H1 (cell line): ENCODE data around the gene ADCY7. TPM values are rescaled to one million over a fixed set of nuclear protein-coding genes. Genes with fewer than 3 reads are reported as not detected.
A peak's percentile ranks its signal among the peaks of the same experiment; 100 is the strongest.

ENCODE experiments used
- CTCF ChIA-PET: fragments of 300-600 bp; sonication (Branson Sonifier 250); formaldehyde crosslinking; loops from one replicate; lab custom pipeline; 2021; ENCODE audit not compliant: partially characterized antibody; lab: Charles Lee
- POLR2A ChIA-PET: fragments of 300-600 bp; sonication (Branson Sonifier 250); formaldehyde crosslinking; loops from one replicate; lab custom pipeline; 2021; ENCODE audit warnings: inconsistent platforms; ENCODE audit not compliant: partially characterized antibody; lab: Charles Lee
- DNase-seq, 2 experiments: peaks; one replicate each; pipeline versions ENCODE4 v3.0.0 to v3.0.0-alpha.2; 2010 to 2022; ENCODE audit warnings: low spot score in 2 of 2, low read depth in 1 of 2, mixed read lengths in 1 of 2
- FAIRE-seq: peaks from 2 replicates; lab custom pipeline; 2011; peaks lifted over from hg19 to GRCh38; lab: Jason Lieb, UNC
- H2AFZ ChIP-seq: 2 replicates; pipeline ENCODE4 v1.8.1; 2012; ENCODE audit warnings: low read length, inconsistent platforms
- H2AK5ac ChIP-seq: 2 replicates; pipeline ENCODE4 v1.6.1; 2013; ENCODE audit warnings: low read depth, low read length
- H2BK120ac ChIP-seq: replicated peaks from 2 replicates; pipeline ENCODE3; 2013; ENCODE audit warnings: low read depth, low read length, inconsistent platforms
- H2BK12ac ChIP-seq: 2 replicates; pipeline ENCODE4 v1.6.1; 2013; ENCODE audit warnings: low read depth, low read length
- H2BK15ac ChIP-seq: 2 replicates; pipeline ENCODE4 v1.6.1; 2013; ENCODE audit warnings: low read length
- H2BK20ac ChIP-seq: 2 replicates; pipeline ENCODE4 v1.6.1; 2013; ENCODE audit warnings: low read length
- H2BK5ac ChIP-seq: 2 replicates; pipeline ENCODE4 v1.6.1; 2013; ENCODE audit warnings: low read depth, low read length
- H3K14ac ChIP-seq: 2 replicates; pipeline ENCODE4 v1.6.1; 2013; ENCODE audit warnings: inconsistent platforms; ENCODE audit not compliant: insufficient read length
- H3K18ac ChIP-seq: 2 replicates; pipeline ENCODE4 v1.6.1; 2013; ENCODE audit warnings: low read length; ENCODE audit errors: extremely low read depth
- H3K23ac ChIP-seq: 2 replicates; pipeline ENCODE4 v1.6.1; 2013; ENCODE audit warnings: inconsistent platforms; ENCODE audit not compliant: insufficient read length
- H3K23me2 ChIP-seq: 2 replicates; pipeline ENCODE4 v1.6.1; 2013; ENCODE audit warnings: low read depth, low read length
- H3K27ac ChIP-seq: 2 replicates; pipeline ENCODE4 v1.6.1; 2011; ENCODE audit warnings: low read depth, low read length, inconsistent platforms
- H3K27me3 ChIP-seq, 4 experiments: replicated peaks in 1 of 4; 1 replicate in 1 of 4; 2 replicates in 3 of 4; pipeline versions ENCODE4 v1.6.1 to v1.8.1; 2011 to 2013; ENCODE audit warnings: low read length in 3 of 4, mild to moderate bottlenecking in 3 of 4, inconsistent platforms in 2 of 4, mixed read lengths in 2 of 4, moderate library complexity in 1 of 4; ENCODE audit not compliant: control insufficient read depth in 3 of 4, insufficient read depth in 3 of 4; ENCODE audit errors: extremely low read depth in 1 of 4
- H3K36me3 ChIP-seq, 4 experiments: 2 replicates each; pipeline versions ENCODE4 v1.6.1 to v1.8.1; 2011 to 2013; ENCODE audit warnings: mild to moderate bottlenecking in 4 of 4, low read length in 3 of 4, moderate library complexity in 2 of 4, control low read depth in 1 of 4, inconsistent platforms in 1 of 4; ENCODE audit not compliant: insufficient read depth in 4 of 4, control insufficient read depth in 2 of 4
- H3K4ac ChIP-seq: replicated peaks from 2 replicates; pipeline ENCODE3; 2013; ENCODE audit warnings: low read length, low read depth, mixed read lengths, inconsistent platforms; ENCODE audit not compliant: insufficient read length
- H3K4me1 ChIP-seq, 4 experiments: replicated peaks in 1 of 4; 1 replicate in 1 of 4; 2 replicates in 3 of 4; pipeline versions ENCODE4 v1.6.1 to v1.8.1; 2011 to 2013; ENCODE audit warnings: low read length in 3 of 4, inconsistent platforms in 2 of 4, mixed read lengths in 1 of 4; ENCODE audit not compliant: insufficient read depth in 4 of 4, control insufficient read depth in 3 of 4
- H3K4me2 ChIP-seq, 2 experiments: 2 replicates each; pipeline versions ENCODE4 v1.6.1 to v1.8.1; 2011 to 2013; ENCODE audit warnings: low read depth in 2 of 2, low read length in 2 of 2, control low read depth in 1 of 2, inconsistent platforms in 1 of 2, mild to moderate bottlenecking in 1 of 2; ENCODE audit not compliant: insufficient read depth in 1 of 2
- H3K4me3 ChIP-seq, 4 experiments: fragments of 200-600, 300-600 bp in 1 of 4; sonication (generic), shearing (Covaris generic), sonication (Bioruptor Twin) in 1 of 4; 2 replicates each; pipeline versions ENCODE4 v1.5.1 to v1.8.1; 2011 to 2016; ENCODE audit warnings: low read length in 4 of 4, low read depth in 3 of 4, control low read depth in 2 of 4, inconsistent platforms in 2 of 4, mild to moderate bottlenecking in 2 of 4, mixed read lengths in 1 of 4, moderate library complexity in 1 of 4; ENCODE audit not compliant: insufficient read depth in 2 of 4; ENCODE audit errors: extremely low read depth in 1 of 4
- H3K56ac ChIP-seq: replicated peaks from 2 replicates; pipeline ENCODE3; 2013; ENCODE audit warnings: low read depth, mild to moderate bottlenecking, mixed read lengths, low read length, inconsistent platforms; ENCODE audit not compliant: insufficient read length
- H3K79me1 ChIP-seq: 2 replicates; pipeline ENCODE4 v1.6.1; 2013; ENCODE audit warnings: low read depth, low read length, control low read depth
- H3K79me2 ChIP-seq, 2 experiments: 2 replicates each; pipeline versions ENCODE4 v1.6.1 to v1.8.1; 2012 to 2013; ENCODE audit warnings: low read length in 2 of 2, mild to moderate bottlenecking in 2 of 2, inconsistent platforms in 1 of 2; ENCODE audit not compliant: insufficient read depth in 2 of 2, control insufficient read depth in 1 of 2
- H3K9ac ChIP-seq, 4 experiments: replicated peaks in 1 of 4; 1 replicate in 1 of 4; 2 replicates in 3 of 4; pipeline versions ENCODE4 v1.6.1 to v1.8.1; 2011 to 2013; ENCODE audit warnings: low read depth in 3 of 4, low read length in 3 of 4, control low read depth in 2 of 4, mild to moderate bottlenecking in 2 of 4, moderate library complexity in 2 of 4, inconsistent platforms in 1 of 4; ENCODE audit errors: extremely low read depth in 1 of 4
- H3K9me3 ChIP-seq, 2 experiments: 2 replicates each; pipeline versions ENCODE4 v1.6.1 to v1.8.1; 2012 to 2013; ENCODE audit warnings: mild to moderate bottlenecking in 2 of 2, moderate library complexity in 2 of 2, control low read depth in 1 of 2, inconsistent platforms in 1 of 2, low read depth in 1 of 2, low read length in 1 of 2, mixed read lengths in 1 of 2; ENCODE audit not compliant: insufficient read depth in 2 of 2
- H4K20me1 ChIP-seq, 2 experiments: replicated peaks in 1 of 2; 2 replicates each; pipeline versions ENCODE3 to v1.8.1; 2011 to 2013; ENCODE audit warnings: inconsistent platforms in 2 of 2, low read length in 2 of 2, mild to moderate bottlenecking in 1 of 2; ENCODE audit not compliant: insufficient read depth in 2 of 2, control insufficient read depth in 1 of 2
- H4K5ac ChIP-seq: 2 replicates; pipeline ENCODE4 v1.6.1; 2013; ENCODE audit warnings: low read length, low read depth, mixed read lengths, inconsistent platforms; ENCODE audit not compliant: insufficient read length
- H4K8ac ChIP-seq: 2 replicates; pipeline ENCODE4 v1.8.0; 2013; ENCODE audit warnings: mild to moderate bottlenecking, moderate library complexity, low read length, inconsistent platforms; ENCODE audit not compliant: insufficient read depth; ENCODE audit errors: extremely low read depth
- H4K91ac ChIP-seq: replicated peaks from 2 replicates; pipeline ENCODE3; 2013; ENCODE audit warnings: low read length, mixed read lengths, inconsistent platforms; ENCODE audit not compliant: insufficient read length
- CTCF ChIP-seq, 3 experiments: IDR thresholded peaks; 1 replicate in 2 of 3; 2 replicates in 1 of 3; pipeline versions ENCODE4 v1.5.1 to v1.6.1; 2011; ENCODE audit warnings: low read length in 3 of 3, mild to moderate bottlenecking in 3 of 3, inconsistent platforms in 2 of 3, low read depth in 1 of 3, moderate library complexity in 1 of 3; ENCODE audit not compliant: insufficient read depth in 1 of 3; ENCODE audit errors: control extremely low read depth in 1 of 3
- MAX ChIP-seq: IDR thresholded peaks from 2 replicates; pipeline ENCODE4 v1.6.1; 2012; ENCODE audit warnings: inconsistent platforms
- WGBS, 2 experiments: shearing (Covaris generic) in 1 of 2; methylation state at CpG; one replicate each; pipeline versions ENCODE4 v1.1.6 to v1.1.7; 2013 to 2015; ENCODE audit warnings: low lambda C conversion rate in 2 of 2, mixed read lengths in 2 of 2, inconsistent platforms in 1 of 2, low coverage in 1 of 2, missing lambda C conversion rate in 1 of 2; ENCODE audit not compliant: insufficient replicate concordance in 2 of 2, insufficient coverage in 1 of 2, insufficient read length in 1 of 2; ENCODE audit errors: extremely low coverage in 1 of 2, missing lambda C conversion rate in 1 of 2; 5-methylcytosine and 5-hydroxymethylcytosine counted together
- polyA plus RNA-seq, 7 experiments: library from polyadenylated mRNA; depleted of rRNA in 3 of 7; stranded (reverse) in 5 of 7; unstranded in 2 of 7; fragments of >200 nt in 5 of 7; fragments of 200-250 nt in 2 of 7; gene quantifications; 1 replicate in 5 of 7; 2 replicates in 1 of 7; 4 replicates in 1 of 7; pipeline versions ENCODE4 v1.2.1 to v1.2.3, GENCODE V29; 2011 to 2013; ENCODE audit warnings: missing spikeins in 2 of 7, mixed read lengths in 2 of 7
- total RNA-seq: library from RNA; stranded (reverse); fragmentation: NEBNext Ultra II Directional; extraction: Animal tissue kit (Norgen Biotek cat#: 25700); gene quantifications from 2 replicates; pipeline ENCODE4 v1.2.1, GENCODE V29; 2021
- TF ChIP-seq, protein P1 (sequence below): IDR thresholded peaks from 2 replicates; pipeline ENCODE4 v1.6.1; 2012; ENCODE audit warnings: inconsistent platforms

Gene ADCY7
- total and polyA plus RNA-seq, 2 of the 8 experiments (the other 6 are each of a cell fraction or from before 2014, with no cell fraction given) = 2.4 to 5.1 TPM

- H2BK15ac ChIP-seq = no peak overlapping the region
- no peak overlapping the region for H2AFZ ChIP-seq
- H3K4ac ChIP-seq = no peak overlapping the region
- H3K4me3 ChIP-seq = no peak overlapping the region
- H3K27me3 ChIP-seq = no peaks in the 10 kb centered on the region
- DNase-seq (no peak), FAIRE-seq (no peak)
- peak overlapping the region; percentile 7 for H3K56ac ChIP-seq
- TF ChIP-seq MAX = no peak
- TF ChIP-seq, protein P1, sequence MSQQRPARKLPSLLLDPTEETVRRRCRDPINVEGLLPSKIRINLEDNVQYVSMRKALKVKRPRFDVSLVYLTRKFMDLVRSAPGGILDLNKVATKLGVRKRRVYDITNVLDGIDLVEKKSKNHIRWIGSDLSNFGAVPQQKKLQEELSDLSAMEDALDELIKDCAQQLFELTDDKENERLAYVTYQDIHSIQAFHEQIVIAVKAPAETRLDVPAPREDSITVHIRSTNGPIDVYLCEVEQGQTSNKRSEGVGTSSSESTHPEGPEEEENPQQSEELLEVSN = no peak
- TF ChIP-seq CTCF (IDR thresholded peaks at IDR 0.05; ENCODE audit: control extremely low read depth in 1 of 3, insufficient read depth in 1 of 3, low read depth in 1 of 3, low read length in 3 of 3) = peak in 1 of 3 experiments; percentile 28; a peak in 1 of 4 replicates
- 94% methylated on average over 3 of the region's 3 CpGs; no CpG with 5 or more reads in 1 of the 2 experiments for WGBS, 2 experiments
- peaks cover 0 to 2% (median 0%) of the 10 kb centered on the region in 4 experiments; a peak in 1 of 7 replicates for H3K4me1 ChIP-seq
- H3K23ac ChIP-seq = no peak overlapping the region
- POLR2A ChIA-PET = no interaction called here
- H2AK5ac ChIP-seq = no peak overlapping the region
- H4K91ac ChIP-seq = no peak overlapping the region
- H3K9me3 ChIP-seq = no peaks in the 10 kb centered on the region
- no peak overlapping the region for H4K8ac ChIP-seq
- no peak overlapping the region for H2BK20ac ChIP-seq
- peaks cover 0 to 2% of the 10 kb centered on the region in 2 experiments for H4K20me1 ChIP-seq
- no peak overlapping the region for H2BK5ac ChIP-seq
- no peak overlapping the region for H3K9ac ChIP-seq
- no peak overlapping the region for H3K27ac ChIP-seq
- H3K23me2 ChIP-seq = no peaks in the 10 kb centered on the region
- no peak overlapping the region for H3K18ac ChIP-seq
- CTCF ChIA-PET = interaction anchor here (0.7 to 2.9 kb wide), 15 partner anchors 9 to 390 kb away, joined by 3 to 13 read pairs (median 3); partner anchors contain the start of genes ADCY7 and CNEP1R1
- no peaks in the 10 kb centered on the region for H3K79me2 ChIP-seq
- no peak overlapping the region for H3K14ac ChIP-seq
- 0 out of 2 replicates have a peak, but pooled peaks cover 3% of the 10 kb centered on the region for H3K79me1 ChIP-seq
- no peak overlapping the region for H2BK12ac ChIP-seq
- no peak overlapping the region for H4K5ac ChIP-seq
- H2BK120ac ChIP-seq = no peak overlapping the region
- no peaks in the 10 kb centered on the region for H3K36me3 ChIP-seq
- no peak overlapping the region for H3K4me2 ChIP-seq
Observed at GRCh38 chr16:50275098-50275415, 8.7 kb downstream of the ADCY7 start.
